Rectal smooth muscle tissue (tissue), 1 donor: ENCODE measurements around the gene FZD4.
"Not testable (repeated sequence)": the region's sequence is repeated elsewhere in the genome, so short reads cannot be mapped to it uniquely, and the experiment has no call there.

Source experiments
- H3K27ac ChIP-seq: one replicate; pipeline ENCODE4 v1.7.0; 2013; ENCODE audit warnings: low read depth, low read length, inconsistent platforms
- H3K27me3 ChIP-seq: one replicate; pipeline ENCODE4 v1.7.0; 2013; ENCODE audit warnings: low read length; ENCODE audit not compliant: control insufficient read depth, insufficient read depth
- H3K36me3 ChIP-seq: one replicate; pipeline ENCODE4 v1.7.0; 2013; ENCODE audit warnings: low read length; ENCODE audit not compliant: control insufficient read depth, insufficient read depth
- H3K4me1 ChIP-seq: one replicate; pipeline ENCODE4 v1.7.0; 2013; ENCODE audit warnings: low read length; ENCODE audit not compliant: control insufficient read depth, insufficient read depth
- H3K4me3 ChIP-seq: one replicate; pipeline ENCODE4 v1.7.0; 2013; ENCODE audit warnings: low read length
- H3K9ac ChIP-seq: one replicate; pipeline ENCODE4 v1.7.0; 2013; ENCODE audit warnings: low read length

Gene FZD4

GRCh38 chr11:86987679-86988078 is 32.5 kb upstream of the FZD4 start:
- no peak overlapping the region for H3K27ac ChIP-seq
- peaks cover 19% of the 10 kb centered on the region for H3K4me1 ChIP-seq
- no peak overlapping the region for H3K4me3 ChIP-seq
- no peaks in the 10 kb centered on the region for H3K36me3 ChIP-seq
- H3K27me3 ChIP-seq: no peaks in the 10 kb centered on the region
- H3K9ac ChIP-seq: no peak overlapping the region

DNA sequence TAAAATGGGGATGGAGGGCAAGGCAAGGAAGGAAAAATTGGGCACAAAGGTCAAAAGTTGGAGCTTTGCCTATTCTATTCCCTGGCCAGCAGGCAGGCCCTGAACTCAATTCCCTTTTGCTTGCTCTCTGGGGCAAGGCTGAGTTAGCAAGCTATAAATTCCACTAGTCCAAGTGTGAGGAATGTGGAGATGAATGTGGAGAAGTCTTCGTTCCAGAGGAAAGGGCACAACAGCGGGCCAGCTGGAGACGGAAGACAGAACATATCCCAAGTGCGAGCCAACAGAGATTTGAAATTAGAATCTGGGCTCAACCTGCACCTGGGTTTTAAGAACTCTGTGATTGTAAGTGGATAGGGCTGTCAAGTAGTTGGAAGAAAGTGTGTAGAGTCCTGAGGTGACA is 29.5 kb upstream of the FZD4 start:
- H3K9ac ChIP-seq: no peak overlapping the region

DNA sequence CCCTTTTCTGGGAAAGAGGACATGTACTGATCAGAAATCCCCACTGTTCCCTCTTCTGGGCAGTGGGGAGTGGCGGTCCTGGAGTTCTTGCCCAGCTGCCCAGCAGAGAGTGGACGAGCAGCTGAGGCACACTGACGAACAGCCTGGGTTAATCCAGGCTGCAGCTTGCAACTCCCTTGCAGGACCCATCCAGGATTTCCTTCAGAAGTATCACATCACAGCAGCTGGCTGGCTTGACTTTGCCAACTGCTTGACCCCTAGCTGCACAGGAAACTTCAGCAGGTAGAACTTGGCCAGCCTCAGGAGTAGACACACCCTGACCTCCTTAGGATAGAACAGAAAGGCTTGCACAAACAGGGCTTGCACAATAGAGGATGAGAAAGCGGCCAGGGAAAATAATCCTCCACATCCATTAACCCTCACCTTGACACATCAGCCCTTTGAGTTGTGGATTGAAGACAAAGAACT is 27.9 kb upstream of the FZD4 start:
- no peaks in the 10 kb centered on the region for H3K36me3 ChIP-seq
- H3K4me1 ChIP-seq: peaks cover 16% of the 10 kb centered on the region
- no peaks in the 10 kb centered on the region for H3K27me3 ChIP-seq
- H3K27ac ChIP-seq: no peak overlapping the region
- no peak overlapping the region for H3K4me3 ChIP-seq
- H3K9ac ChIP-seq: no peak overlapping the region

More for the DNA sequence above, 29.5 kb upstream of the FZD4 start:
- Histone ChIP-seq H3K36me3 (no peaks in the 10 kb centered on the region), H3K4me1 (peaks cover 18% of the 10 kb centered on the region), H3K27ac (peak overlapping the region; percentile 45), H3K4me3 (no peak overlapping the region), H3K27me3 (no peaks in the 10 kb centered on the region)

DNA sequence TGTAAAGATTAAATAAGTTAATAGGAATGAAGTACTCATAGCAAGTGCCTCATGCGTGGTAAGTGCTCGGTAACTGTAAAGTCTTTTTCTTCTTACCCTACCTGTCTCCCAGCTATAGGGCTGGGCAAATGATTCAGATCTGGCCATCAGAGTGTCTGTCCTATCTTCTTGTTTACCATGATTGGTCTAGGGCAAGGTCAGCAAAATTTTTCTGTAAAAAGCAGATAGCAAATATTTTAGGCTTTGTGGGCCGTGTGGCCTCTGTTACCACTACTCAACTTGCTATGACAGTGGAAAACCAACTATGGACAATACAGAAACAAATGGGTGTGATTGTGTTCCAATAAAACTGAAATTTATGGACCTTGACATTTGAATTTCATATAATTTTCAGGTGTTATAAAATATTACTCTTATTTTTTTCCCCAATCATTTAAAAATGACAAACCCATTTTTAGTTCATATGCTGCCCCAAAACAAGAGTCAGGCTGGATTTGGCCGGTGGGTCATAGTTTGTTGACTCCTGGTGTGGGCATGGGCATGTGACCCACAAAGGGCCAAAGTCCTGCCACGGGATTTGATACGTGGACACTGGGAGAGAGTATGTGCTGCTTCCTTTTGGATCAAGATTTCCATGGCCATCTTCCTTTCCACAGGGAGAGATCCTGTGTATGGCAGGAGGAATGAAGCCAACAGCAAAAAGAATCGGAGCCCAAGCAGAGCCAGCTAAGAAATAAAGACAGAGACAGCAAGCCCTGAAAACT is 26.8 kb upstream of the FZD4 start:
- H3K27me3 ChIP-seq: no peaks in the 10 kb centered on the region
- no peaks in the 10 kb centered on the region for H3K36me3 ChIP-seq
- no peak overlapping the region for H3K9ac ChIP-seq
- no peak overlapping the region for H3K4me3 ChIP-seq
- H3K4me1 ChIP-seq: peaks cover 16% of the 10 kb centered on the region
- no peak overlapping the region for H3K27ac ChIP-seq

- Histone ChIP-seq H3K9ac (no peak overlapping the region), H3K27ac (no peak overlapping the region), H3K4me3 (no peak overlapping the region), H3K4me1 (peaks cover 14% of the 10 kb centered on the region), H3K27me3 (no peaks in the 10 kb centered on the region), H3K36me3 (no peaks in the 10 kb centered on the region)
Measured at GRCh38 chr11:86980086-86980796, 25.0 kb upstream of the FZD4 start.

GRCh38 chr11:86978756-86979608 is 23.8 kb upstream of the FZD4 start:
- no peak overlapping the region for H3K4me3 ChIP-seq
- no peak overlapping the region for H3K27ac ChIP-seq
- no peak overlapping the region for H3K9ac ChIP-seq
- peaks cover 4% of the 10 kb centered on the region for H3K4me1 ChIP-seq
- no peaks in the 10 kb centered on the region for H3K36me3 ChIP-seq
- no peaks in the 10 kb centered on the region for H3K27me3 ChIP-seq

DNA sequence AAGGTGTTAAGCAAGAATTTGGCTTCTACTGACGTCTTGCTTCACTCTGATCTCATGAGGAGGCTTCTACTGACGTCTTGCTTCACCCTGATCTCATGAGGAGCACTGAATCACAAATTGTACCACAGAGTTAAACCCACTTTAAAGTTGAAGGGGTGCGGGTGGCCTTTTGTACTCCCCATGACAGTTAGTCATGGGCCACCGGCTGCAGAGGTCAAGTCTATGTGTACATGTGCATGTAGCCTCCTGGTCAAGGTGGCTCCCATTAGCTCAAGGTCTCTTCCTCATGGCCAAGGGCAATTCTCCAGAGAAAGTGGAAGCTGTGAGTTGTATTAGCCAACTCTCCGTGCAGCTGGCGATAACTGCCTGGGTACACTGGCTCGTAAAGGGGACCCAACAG is 23.1 kb upstream of the FZD4 start:
- no peak overlapping the region for H3K4me3 ChIP-seq
- H3K9ac ChIP-seq: no peak overlapping the region
- H3K4me1 ChIP-seq: peaks cover 4% of the 10 kb centered on the region
- H3K36me3 ChIP-seq: no peaks in the 10 kb centered on the region
- no peaks in the 10 kb centered on the region for H3K27me3 ChIP-seq
- H3K27ac ChIP-seq: no peak overlapping the region

DNA sequence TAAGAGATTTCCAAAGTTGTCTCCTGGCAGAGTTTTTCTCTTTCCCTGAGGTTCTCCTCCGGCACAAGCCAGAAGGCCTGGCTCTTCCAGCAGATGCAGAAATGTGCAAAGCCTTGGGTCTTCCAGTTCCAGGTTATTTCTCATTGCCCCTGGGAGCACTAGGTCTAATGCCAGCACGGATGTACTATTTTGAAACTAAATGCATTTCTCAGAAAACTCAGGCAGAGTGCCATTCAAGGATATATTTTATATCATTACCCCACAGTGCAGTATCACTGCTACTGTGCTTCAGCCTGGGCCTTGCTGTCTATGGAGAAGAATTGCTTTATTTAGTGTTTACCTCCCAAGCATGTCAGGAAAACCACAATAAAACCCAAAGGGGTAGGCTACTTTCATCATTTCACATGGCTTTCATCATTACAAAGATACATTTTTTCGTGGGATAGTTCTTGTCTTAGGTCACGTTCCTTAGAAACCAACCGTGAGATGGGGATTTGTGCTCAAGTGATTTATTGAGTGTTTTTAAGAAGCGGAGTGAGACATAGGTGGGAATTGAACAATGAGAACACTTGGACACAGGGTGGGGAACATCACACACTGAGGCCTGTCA is 22.4 kb upstream of the FZD4 start:
- no peaks in the 10 kb centered on the region for H3K27me3 ChIP-seq
- no peak overlapping the region for H3K4me3 ChIP-seq
- H3K9ac ChIP-seq: no peak overlapping the region
- peaks cover 4% of the 10 kb centered on the region for H3K4me1 ChIP-seq
- no peaks in the 10 kb centered on the region for H3K36me3 ChIP-seq
- H3K27ac ChIP-seq: no peak overlapping the region

DNA sequence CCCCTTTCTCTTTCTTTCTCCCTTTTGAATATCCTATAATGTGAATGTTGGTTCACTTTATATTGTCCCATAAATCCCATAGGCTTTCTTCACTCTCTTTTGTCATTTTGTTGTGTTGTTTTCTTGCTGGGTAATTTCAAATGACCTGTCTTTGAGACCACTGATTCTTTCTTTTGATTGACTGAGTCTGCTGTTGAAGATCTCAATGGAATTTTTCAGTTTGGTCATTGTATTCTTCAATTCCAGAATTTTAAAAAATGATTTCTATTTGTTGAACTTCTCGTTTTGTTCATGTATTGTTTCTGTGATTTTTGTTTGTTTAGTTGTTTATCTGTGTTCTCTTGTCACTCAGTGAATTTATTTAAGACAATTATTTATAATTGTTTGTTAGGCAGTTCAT is 17.5 kb upstream of the FZD4 start:
- Histone ChIP-seq H3K4me3 (no peak overlapping the region), H3K4me1 (no peaks in the 10 kb centered on the region), H3K9ac (no peak overlapping the region), H3K27me3 (no peaks in the 10 kb centered on the region), H3K36me3 (no peaks in the 10 kb centered on the region), H3K27ac (no peak overlapping the region)

- Histone ChIP-seq H3K4me3 (no peak overlapping the region), H3K9ac (no peak overlapping the region), H3K4me1 (no peaks in the 10 kb centered on the region), H3K27ac (no peak overlapping the region), H3K27me3 (no peaks in the 10 kb centered on the region), H3K36me3 (no peaks in the 10 kb centered on the region)
Measured at GRCh38 chr11:86969258-86969657, 14.1 kb upstream of the FZD4 start.

GRCh38 chr11:86967601-86968000 is 12.4 kb upstream of the FZD4 start:
- not testable (repeated sequence) for H3K27ac ChIP-seq, H3K4me3 ChIP-seq, H3K36me3 ChIP-seq, H3K4me1 ChIP-seq, H3K9ac ChIP-seq, H3K27me3 ChIP-seq
